MM.1S (cell line): ENCODE results near the gene TNIK.

Experiments
- CTCF ChIP-seq: fragments of 300-600 bp; sonication (generic); IDR thresholded peaks from 2 replicates; pipeline ENCODE4 v1.5.1; 2016; ENCODE audit warnings: antibody characterized with exemption, low read length, mixed read lengths
- EZH2 ChIP-seq: fragments of 300-600 bp; sonication (generic); optimal IDR thresholded peaks from 2 replicates; pipeline ENCODE3; 2017; ENCODE audit warnings: low read depth, mild to moderate bottlenecking, antibody characterized with exemption, low read length, mixed read lengths

GRCh38 chr3:171283848-171284222, 176.4 kb downstream of the TNIK start:
- TF ChIP-seq CTCF (no peak), EZH2 (no peak)
